Thyroid gland (tissue), 4 donors: ENCODE measurements around the gene PLEKHB2. TPM values are rescaled to one million over a fixed set of nuclear protein-coding genes. Genes with fewer than 3 reads are reported as not detected.
"Not testable (repeated sequence)": the region's sequence is repeated elsewhere in the genome, so short reads cannot be mapped to it uniquely, and the experiment has no call there.

ENCODE experiments used
- DNase-seq, 2 donors: peaks; one replicate each; pipeline ENCODE4 v3.0.0-alpha.2; 2019
- H3K27ac ChIP-seq, 3 donors: fragments of 200-600 bp; sonication (generic); 1 replicate in 2 of 3; 2 replicates in 1 of 3; pipeline ENCODE4 v1.5.1; 2016 to 2019; ENCODE audit warnings: mild to moderate bottlenecking in 1 of 3, moderate library complexity in 1 of 3
- H3K27me3 ChIP-seq: fragments of 200-600 bp; sonication (generic); one replicate; pipeline ENCODE4 v1.5.1; 2019
- H3K36me3 ChIP-seq, 2 donors: fragments of 200-600 bp; sonication (generic); one replicate each; pipeline ENCODE4 v1.5.1; 2016 to 2019
- H3K4me1 ChIP-seq, 2 donors: fragments of 200-600 bp; sonication (generic); one replicate each; pipeline ENCODE4 v1.5.1; 2017 to 2019
- H3K4me3 ChIP-seq, 3 donors: fragments of 200-600 bp; sonication (generic); replicated peaks in 1 of 3; 1 replicate in 2 of 3; 2 replicates in 1 of 3; pipeline ENCODE4 v1.5.1; 2016; ENCODE audit warnings: mild to moderate bottlenecking in 1 of 3
- H3K9me3 ChIP-seq: fragments of 200-600 bp; sonication (generic); one replicate; pipeline ENCODE4 v1.5.1; 2017
- POLR2A ChIP-seq, 2 donors: fragments of 450-650 bp; IDR thresholded peaks; one replicate each; pipeline ENCODE4 v1.6.1; 2017; ENCODE audit warnings: antibody characterized with exemption in 2 of 2, mild to moderate bottlenecking in 2 of 2, moderate library complexity in 1 of 2
- WGBS, 2 donors: methylation state at CpG; one replicate each; pipeline ENCODE4 v1.1.5; 2017; 5-methylcytosine and 5-hydroxymethylcytosine counted together
- intact Hi-C: fragments of 100-400 bp; cut with DNase I; formaldehyde crosslinking; loops from one replicate; pipeline ENCODE4 v1.15.1; 2023
- total RNA-seq, 4 donors: library from RNA; depleted of rRNA; stranded (reverse); fragments of >200 nt; gene quantifications; one replicate each; pipeline ENCODE4 v1.2.3, GENCODE V29; 2016
- TF ChIP-seq, protein P1 (sequence below), 6 experiments: fragments of 200-600 bp in 3 of 6; fragments of 450-650 bp in 3 of 6; sonication (generic) in 3 of 6; IDR thresholded peaks; one replicate each; pipeline ENCODE4 v1.5.1; 2016 to 2019; ENCODE audit warnings: antibody characterized with exemption in 6 of 6, mild to moderate bottlenecking in 2 of 6, inconsistent platforms in 1 of 6, moderate library complexity in 1 of 6

The PLEKHB2 gene
- total RNA-seq, 4 donors from 2014 or later = 87.3 to 122 (median 103) TPM

DNA sequence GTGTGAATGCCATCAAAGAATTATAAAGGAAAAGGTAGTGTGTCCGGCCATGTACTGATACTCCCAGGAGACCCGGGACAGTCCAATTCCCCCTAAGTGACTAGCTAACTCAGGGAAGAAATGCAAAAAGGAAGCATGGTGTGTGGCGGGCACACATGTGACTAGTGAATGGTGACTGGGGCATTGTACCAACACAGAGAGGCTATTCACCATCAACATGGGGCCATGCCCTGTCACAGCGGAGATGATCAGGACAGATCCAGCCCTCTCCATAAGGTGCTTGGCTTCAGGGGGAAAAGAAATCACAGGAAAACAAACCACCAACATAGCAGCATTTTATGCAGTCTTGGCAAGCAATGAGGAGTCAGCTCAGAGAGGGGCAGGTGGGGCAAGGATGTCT lies 46.2 kb upstream of the PLEKHB2 start:
- Histone ChIP-seq H3K27ac (no peak overlapping the region), H3K36me3 (peaks cover 16 to 17% of the 10 kb centered on the region in 2 donors), H3K4me1 (peaks cover 25 to 32% of the 10 kb centered on the region in 2 donors), H3K27me3 (no peaks in the 10 kb centered on the region), H3K4me3 (no peak overlapping the region), H3K9me3 (no peaks in the 10 kb centered on the region)
- WGBS, 2 donors = 94 to 95% methylated on average over 4 of the region's 4 CpGs
- intact Hi-C loops = no loop called here
- DNase-seq = no peak
- TF ChIP-seq, protein P1, sequence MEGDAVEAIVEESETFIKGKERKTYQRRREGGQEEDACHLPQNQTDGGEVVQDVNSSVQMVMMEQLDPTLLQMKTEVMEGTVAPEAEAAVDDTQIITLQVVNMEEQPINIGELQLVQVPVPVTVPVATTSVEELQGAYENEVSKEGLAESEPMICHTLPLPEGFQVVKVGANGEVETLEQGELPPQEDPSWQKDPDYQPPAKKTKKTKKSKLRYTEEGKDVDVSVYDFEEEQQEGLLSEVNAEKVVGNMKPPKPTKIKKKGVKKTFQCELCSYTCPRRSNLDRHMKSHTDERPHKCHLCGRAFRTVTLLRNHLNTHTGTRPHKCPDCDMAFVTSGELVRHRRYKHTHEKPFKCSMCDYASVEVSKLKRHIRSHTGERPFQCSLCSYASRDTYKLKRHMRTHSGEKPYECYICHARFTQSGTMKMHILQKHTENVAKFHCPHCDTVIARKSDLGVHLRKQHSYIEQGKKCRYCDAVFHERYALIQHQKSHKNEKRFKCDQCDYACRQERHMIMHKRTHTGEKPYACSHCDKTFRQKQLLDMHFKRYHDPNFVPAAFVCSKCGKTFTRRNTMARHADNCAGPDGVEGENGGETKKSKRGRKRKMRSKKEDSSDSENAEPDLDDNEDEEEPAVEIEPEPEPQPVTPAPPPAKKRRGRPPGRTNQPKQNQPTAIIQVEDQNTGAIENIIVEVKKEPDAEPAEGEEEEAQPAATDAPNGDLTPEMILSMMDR (IDR thresholded peaks at IDR 0.05) = no peak
- no peak for TF ChIP-seq POLR2A (IDR thresholded peaks at IDR 0.05)

- 81 to 89% methylated on average over 11 of the region's 11 CpGs for WGBS, 2 donors
- peaks cover 0 to 5% of the 10 kb centered on the region in 2 donors for H3K36me3 ChIP-seq
- no peak overlapping the region for H3K27ac ChIP-seq
- H3K27me3 ChIP-seq = no peaks in the 10 kb centered on the region
- intact Hi-C loops = no loop called here
- H3K9me3 ChIP-seq = no peaks in the 10 kb centered on the region
- H3K4me3 ChIP-seq = no peak overlapping the region
- peaks cover 29 to 33% of the 10 kb centered on the region in 2 donors for H3K4me1 ChIP-seq
- DNase-seq = no peak
- TF ChIP-seq, protein P1 (IDR thresholded peaks at IDR 0.05) = no peak
- TF ChIP-seq POLR2A (IDR thresholded peaks at IDR 0.05) = no peak
These were observed 41.4 kb upstream of the PLEKHB2 start for GRCh38 chr2:131063501-131064283.

DNA sequence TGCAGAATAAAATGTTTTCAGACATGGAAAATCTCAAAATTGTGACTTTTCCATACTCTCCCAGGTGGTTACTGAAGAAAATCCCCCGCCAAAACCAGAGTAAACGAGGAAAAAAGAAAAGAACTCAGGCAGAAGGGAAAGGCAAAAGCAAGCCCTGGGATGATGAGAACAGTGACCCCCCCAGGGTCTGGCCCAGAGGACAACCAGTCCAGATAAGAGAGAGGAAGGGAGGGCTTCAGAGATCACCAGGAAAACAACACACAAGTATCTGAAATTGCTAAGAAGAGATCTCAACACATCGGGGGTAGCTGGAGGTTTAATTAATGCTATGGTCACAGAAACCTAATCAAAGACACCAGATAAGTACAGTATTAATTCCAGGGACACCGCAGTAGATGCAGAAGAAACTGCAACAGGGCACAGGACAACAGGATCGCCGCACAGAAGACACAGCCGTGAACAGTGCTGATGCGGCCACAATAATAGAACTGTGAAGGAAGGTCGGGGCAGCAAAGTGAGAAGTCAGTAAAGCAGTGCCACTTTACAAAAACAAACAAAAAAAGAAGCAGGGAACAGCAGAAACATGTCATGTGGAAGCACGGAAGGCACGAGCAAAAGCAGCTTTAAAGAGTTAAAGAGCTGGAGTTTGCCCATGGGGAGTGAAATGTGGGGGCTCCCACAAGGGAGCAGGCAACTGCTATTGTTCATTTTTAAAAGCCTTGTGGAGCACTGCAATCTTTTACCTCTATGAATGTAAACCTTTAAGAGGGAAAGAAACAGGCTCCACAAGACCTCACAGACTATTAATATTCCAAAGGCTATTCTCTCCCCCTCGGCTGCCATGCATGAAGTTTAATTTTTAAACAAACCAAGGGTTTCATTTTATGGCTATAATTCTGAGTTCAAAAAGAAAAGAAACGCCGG lies 40.3 kb upstream of the PLEKHB2 start:
- Histone ChIP-seq H3K4me1 (peaks cover 29 to 33% of the 10 kb centered on the region in 2 donors), H3K36me3 (peaks cover 0 to 5% of the 10 kb centered on the region in 2 donors), H3K4me3 (no peak overlapping the region), H3K27ac (no peak overlapping the region), H3K27me3 (no peaks in the 10 kb centered on the region), H3K9me3 (no peaks in the 10 kb centered on the region)
- WGBS, 2 donors = 57 to 62% methylated on average over 14 of the region's 14 CpGs
- TF ChIP-seq, protein P1 (IDR thresholded peaks at IDR 0.05) = no peak
- TF ChIP-seq POLR2A (IDR thresholded peaks at IDR 0.05) = no peak
- intact Hi-C loops = no loop called here
- no peak for DNase-seq

- intact Hi-C loops = no loop called here
- no peaks in the 10 kb centered on the region for H3K27me3 ChIP-seq
- WGBS, 2 donors = 65 to 87% methylated on average over 2 of the region's 2 CpGs
- peaks cover 0 to 8% of the 10 kb centered on the region in 2 donors for H3K36me3 ChIP-seq
- no peak overlapping the region for H3K27ac ChIP-seq
- no peak overlapping the region for H3K4me3 ChIP-seq
- H3K9me3 ChIP-seq = no peaks in the 10 kb centered on the region
- TF ChIP-seq, protein P1 (IDR thresholded peaks at IDR 0.05) = no peak
- no peak for TF ChIP-seq POLR2A (IDR thresholded peaks at IDR 0.05)
- DNase-seq = no peak
- peaks cover 16 to 18% of the 10 kb centered on the region in 2 donors for H3K4me1 ChIP-seq
These were observed 37.5 kb upstream of the PLEKHB2 start for GRCh38 chr2:131067465-131068125.

GRCh38 chr2:131068172-131068571 lies 37.0 kb upstream of the PLEKHB2 start:
- H3K27me3 ChIP-seq, intact Hi-C loops, DNase-seq, H3K27ac ChIP-seq, H3K4me3 ChIP-seq, H3K9me3 ChIP-seq, H3K36me3 ChIP-seq: not testable (repeated sequence)
- WGBS, 2 donors = 89 to 91% methylated on average over 6 of the region's 6 CpGs
- H3K4me1 ChIP-seq = peaks cover 14 to 18% of the 10 kb centered on the region in 2 donors

DNA sequence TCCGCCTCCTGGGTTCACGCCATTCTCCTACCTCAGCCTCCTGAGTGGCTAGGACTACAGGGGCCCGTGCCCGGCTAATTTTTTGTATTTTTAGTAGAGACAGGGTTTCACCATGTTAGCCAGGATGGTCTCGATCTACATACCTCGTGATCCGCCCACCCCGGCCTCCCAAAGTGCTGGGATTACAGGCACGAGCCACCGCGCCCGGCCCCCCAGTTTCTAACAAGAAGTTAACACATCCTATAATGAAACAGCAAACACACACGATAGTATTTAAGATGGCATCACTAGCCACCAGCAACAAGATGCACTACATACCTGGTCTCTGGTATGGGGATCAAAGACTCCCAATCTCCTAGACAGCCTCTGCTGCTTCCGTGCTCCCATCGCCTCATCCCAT lies 29.6 kb upstream of the PLEKHB2 start:
- H3K9me3 ChIP-seq, H3K27me3 ChIP-seq, H3K4me3 ChIP-seq, intact Hi-C loops, H3K4me1 ChIP-seq, DNase-seq, H3K27ac ChIP-seq: not testable (repeated sequence)
- WGBS, 2 donors = 94 to 95% methylated on average over 15 of the region's 15 CpGs
- H3K36me3 ChIP-seq = peaks cover 18 to 27% of the 10 kb centered on the region in 2 donors
